GM19468 (cell line): ENCODE data around the gene GBP5.
"Not testable (repeated sequence)": the region's sequence is repeated elsewhere in the genome, so short reads cannot be mapped to it uniquely, and the experiment has no call there.

Experiments used
- ATAC-seq: cut with Tn5 transposase; IDR thresholded peaks from one replicate; pipeline ENCODE4 v1.9.1; 2021; ENCODE audit warnings: mild to moderate bottlenecking, moderate library complexity, moderate number of reproducible peaks; ENCODE audit not compliant: unreplicated experiment; ENCODE audit errors: extremely low read depth

GBP5 gene

DNA sequence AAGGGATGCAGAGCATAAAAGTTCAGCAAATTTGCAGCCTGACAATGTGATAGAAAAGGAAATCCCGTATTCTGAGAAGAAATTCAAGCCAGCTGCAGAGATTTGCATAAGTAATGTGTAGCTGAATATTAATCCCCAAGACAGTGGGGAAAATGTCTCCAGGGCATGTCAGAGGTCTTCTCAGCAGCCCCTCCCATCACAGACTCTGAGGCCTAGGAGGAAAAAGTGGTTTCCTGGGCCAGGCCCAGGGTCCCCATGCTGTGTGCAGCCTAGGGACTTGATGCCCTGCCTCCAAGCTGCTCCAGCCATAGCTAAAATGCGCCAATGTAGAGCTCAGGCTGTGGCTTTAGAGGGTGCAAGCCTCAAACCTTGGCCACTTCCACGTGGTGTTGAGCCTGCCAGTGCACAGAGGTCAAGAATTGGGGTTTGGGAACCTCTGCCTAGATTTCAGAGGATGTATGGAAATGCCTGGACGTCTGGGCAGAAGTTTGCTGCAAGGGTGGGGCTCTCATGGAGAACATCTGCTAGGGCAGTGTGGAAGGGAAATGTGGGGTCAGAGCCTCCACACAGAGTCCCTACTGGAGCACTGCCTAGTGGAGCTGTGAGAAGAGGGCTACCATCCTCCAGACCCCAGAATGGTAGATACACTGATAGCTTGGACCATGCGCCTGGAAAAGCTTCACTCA, 11.6 kb upstream of the GBP5 start:
- not testable (repeated sequence) for ATAC-seq

DNA sequence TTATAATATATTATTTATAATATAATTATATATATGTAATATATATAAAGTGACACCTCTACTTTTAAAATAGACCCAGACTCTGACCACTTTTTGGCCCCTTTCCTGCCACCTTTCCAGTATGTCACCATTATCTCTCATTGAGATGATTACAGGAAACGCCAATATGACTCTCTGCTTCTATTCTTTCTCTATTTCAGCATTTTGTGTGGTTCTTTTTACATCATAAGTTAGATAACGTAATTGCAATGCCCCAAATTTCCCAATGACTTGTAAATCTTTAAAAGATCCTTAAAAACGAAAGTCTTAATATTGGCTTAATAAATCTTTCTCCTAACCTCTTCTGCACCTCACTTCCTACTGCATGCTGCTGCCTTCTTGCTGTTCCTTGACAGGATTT, 8.1 kb upstream of the GBP5 start:
- ATAC-seq, result no peak

DNA sequence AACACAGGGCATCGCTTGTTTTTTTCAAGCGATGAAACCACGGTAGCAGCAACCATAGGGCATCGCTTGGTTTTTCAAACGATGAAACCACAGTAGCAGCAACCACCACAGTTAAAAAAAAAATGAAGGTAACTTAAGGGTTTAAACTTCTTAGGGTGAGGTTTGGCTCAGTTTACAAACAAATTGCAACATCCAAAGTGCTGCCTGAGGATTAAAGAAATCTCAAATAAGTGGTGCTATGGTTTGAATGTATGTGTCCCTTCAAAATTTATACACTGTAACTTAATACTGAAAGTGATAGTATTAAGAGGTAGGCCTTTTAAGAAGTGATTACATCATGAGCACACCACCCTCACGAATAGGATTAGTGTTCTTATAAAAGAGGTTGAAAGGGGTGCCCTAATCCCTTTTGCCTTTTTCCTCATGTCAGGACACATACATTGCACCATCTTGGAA, 6.4 kb upstream of the GBP5 start:
- ATAC-seq, result no peak

DNA sequence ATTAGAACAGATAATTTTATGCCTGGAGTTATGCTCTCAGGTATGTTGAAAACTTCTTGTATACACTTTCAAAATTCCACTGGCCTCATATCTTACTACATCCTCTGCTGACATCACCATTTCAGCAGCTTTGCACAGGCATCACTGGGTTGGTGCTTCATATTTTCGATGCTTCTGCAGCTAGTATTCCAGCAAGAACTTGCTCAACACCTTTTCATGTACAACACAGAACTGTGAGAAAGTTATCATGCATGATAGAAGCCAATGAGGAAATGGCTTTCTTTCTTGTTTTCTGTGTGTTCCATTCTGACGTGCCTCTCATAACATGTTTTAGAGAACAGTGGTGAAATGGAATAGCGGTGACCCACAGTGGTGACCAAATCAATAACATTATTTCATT, 5.1 kb upstream of the GBP5 start:
- no peak for ATAC-seq

DNA sequence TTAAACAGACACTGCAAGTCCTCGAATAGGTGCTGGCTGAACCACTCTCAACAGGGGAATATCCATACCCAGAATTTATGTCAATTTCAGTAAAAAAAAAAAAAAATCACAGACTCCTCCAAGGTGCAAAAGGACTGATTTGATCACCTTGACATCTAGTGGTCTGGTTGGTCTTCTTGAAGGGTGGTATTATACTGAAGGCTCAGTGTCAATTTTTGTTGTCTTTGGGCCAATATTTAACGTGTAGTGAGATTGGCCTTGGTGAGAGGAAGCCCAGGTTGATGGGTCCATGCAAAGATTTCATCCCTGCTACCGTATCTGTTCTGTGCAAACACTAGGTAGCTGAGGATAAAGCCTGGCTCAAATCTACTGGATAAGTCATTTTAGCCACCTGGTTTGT, 4.0 kb upstream of the GBP5 start:
- ATAC-seq, result no peak

DNA sequence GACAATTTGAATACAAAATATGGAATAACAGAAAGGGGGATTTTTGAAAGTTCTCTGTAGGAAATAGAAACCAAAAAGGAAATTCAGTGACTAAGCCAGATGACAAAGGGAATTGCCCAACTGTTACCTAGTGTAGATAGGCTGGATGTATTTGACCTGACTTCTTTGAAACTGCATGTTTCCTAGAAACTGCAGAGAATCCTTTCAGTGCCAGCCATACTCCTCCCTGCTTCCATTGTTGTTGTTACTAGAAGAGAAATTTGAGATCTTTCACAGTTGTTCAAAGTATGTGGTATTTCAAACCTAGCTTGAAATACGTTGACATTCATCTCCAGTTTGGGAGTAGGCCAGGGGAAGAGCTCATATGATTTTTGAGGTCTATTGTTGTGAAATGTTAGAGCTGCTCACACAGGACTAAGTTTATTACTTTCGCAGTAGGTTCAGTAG, 1.8 kb upstream of the GBP5 start:
- ATAC-seq, result no peak

DNA sequence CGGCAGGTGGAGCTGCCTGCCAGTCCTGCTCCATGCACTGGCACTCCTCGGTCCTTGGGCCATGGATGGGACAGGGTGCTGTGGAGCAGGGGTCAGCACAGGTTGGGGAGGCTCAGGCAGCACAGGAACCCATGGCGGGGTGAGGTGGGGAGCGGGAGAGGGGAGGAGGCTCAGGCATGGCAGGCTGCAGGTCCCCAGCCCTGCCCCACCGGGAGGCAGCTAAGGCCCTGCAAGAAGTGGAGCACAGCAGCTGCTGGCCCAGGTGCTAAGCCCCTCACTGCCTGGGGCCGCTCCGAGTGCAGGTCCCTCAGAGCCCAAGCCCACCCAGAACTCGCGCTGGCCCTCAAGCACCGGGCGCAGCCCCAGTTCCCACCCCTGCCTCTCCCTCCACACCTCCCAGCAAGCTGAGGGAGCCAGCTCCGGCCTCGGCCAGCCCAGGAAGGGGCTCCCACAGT, 691 bp upstream of the GBP5 start:
- ATAC-seq, result no peak

DNA sequence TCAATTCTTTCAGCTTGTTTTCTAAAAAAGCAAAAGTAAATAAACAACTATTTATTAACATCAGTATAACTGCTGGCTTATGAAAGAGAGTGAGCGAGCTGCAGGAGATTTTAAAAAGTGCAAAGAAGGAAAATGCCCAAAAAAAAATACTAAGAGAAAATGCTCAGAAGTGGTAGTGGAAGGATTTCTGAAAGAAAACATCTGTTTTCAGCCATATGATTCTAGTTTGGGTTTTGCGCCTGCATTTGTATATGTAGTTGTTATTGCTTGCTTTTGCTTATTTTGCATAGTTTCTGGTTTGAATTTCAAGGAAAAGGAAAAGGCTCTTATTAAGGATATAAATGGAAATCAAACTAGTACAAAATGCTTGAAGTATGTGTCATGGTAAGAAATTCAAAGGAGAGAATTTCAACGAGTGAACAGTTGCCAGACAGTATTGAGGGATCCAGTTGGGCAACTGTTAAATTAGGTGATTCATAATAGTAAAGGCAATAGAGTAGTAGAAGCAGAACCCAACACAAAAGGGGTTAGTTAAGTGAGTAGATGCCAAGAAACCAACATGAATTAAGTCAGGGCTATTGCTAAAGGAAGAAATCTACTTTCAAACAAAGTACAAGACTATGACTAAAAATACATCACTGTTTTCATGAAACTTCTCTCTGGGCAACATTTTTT, 1.2 kb downstream of the GBP5 start:
- no peak for ATAC-seq

DNA sequence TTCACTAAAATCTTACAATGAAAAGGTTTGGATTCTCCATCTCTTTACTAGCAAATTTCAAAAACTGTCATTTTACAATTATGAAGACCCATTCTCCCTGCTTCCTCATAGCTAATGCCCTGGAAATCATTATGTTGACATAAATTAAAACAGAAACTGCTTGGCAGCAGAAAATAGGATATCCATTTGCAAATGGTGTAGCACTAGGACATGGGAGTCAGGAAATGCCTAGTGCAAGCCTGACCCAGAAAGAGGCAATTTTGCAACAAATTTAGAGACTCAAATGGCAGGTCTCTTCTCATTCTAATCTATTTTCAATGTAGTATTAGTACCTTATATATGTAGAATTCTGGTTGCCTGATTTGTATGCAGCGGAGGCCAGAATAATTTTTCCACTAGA, 2.2 kb downstream of the GBP5 start:
- ATAC-seq, result no peak

DNA sequence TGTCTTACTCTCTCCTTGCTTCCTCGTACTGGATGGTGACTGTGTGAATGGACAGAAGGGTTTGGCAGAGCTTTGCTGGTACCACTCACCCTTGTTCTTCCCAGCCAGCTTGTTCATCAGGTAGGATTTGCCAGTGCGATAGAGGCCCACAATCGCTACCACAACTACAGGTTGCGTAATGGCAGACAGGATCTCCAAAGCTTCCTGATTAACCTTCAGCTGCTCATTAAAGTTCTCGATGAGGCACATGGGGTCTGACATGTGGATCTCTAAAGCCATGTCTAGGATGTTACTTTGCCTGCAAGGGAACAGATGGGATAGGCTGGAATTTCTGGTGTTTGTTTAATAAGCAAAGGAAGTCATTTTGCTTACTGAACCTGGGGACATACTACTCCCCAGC, 3.4 kb downstream of the GBP5 start:
- ATAC-seq, result no peak

DNA sequence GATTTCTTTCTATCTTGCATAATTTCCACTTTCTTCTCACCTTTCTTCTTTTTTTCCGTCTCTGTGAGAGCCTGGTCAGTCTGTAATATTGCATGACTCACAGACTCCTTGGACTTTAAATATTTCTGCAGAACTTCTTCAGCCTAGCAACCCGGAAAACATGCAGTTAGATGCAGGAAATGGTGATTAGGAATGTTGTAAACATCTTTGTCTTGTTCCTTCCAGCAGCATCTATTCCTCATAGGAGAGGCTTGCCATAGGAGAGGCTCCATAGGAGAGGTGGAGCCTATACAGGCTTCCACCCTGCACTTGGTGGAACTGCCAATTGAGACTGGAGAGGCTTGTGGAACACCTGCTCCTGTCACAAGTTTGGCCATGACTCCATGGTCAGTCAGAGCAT, 10.0 kb downstream of the GBP5 start:
- ATAC-seq, result no peak

DNA sequence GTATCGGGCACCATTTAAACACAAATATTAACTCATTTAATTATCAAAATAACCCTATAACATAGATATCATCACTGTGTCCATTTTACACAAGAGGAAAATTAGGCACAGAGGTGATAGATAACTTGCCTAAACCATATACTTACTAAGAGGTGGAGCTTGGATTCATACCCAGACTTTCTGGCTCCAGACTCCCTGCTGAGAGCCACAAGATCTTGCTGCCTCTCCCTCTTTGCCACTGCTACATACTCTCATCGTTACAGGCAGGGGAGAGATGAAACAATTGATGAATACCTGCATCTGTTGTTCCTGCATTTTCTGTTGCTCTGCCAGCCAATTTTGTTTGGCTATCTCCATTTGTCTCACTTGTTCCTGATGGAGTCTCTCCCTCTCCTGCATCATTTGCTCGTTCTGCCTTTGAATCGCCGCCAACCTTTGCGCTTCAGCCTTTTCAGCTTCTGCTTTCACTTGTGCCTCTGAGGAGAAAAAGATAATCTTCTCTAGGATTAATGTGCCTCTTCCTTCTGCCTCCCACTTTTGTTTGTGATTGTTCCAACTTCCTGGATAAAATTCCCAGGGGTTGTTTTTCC, 10.6 kb downstream of the GBP5 start:
- ATAC-seq, result no peak

DNA sequence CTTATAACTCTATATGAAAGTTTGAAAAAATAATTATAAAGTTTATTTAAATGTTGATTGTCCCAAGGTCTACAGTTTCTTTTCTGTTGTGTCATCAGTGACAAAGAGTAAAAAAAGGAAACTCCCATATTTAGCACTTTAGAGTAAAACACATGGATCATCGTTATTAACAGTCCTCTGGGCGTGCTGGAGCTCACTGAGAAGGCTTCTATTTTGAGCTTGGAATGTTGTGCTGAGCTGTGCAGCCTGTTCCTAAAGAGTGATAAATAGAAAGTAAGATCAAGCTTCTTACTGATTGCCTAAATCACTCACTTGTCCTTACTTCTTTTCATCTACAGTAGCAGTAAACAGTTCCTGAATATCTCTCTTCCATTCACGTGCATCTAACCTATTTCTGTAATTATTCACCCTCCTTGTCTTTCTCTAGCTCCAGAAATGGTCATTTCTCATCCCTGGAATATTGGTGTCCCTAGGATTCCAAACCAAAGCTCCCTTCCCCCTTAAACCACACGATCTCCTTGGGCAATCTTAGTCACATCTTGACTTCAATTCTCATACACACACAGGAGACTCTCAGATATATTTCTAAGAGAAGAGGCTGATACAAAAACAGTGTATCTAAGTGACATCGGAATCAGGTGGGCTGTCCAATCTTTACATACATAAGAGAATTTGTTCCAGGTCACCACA, 11.9 kb downstream of the GBP5 start:
- ATAC-seq, result no peak

DNA sequence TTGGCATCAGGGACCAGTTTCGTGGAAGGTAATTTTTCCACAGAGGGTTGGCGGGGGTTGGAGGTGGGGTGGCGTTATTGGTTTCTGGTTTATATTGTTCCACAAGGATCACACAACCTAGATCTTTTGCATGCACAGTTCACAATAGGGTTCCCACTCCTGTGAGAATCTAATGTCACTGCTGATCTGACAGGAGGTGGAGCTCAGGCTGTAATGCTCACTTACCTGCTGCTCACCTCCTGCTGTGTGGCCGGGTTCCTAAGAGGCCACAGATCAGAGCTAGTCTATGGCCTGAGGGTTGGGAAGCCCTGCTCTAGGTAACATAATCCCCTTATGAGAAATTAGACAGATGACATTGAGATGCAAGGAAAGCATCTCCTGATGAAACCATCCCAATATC, 12.6 kb downstream of the GBP5 start:
- no peak for ATAC-seq

DNA sequence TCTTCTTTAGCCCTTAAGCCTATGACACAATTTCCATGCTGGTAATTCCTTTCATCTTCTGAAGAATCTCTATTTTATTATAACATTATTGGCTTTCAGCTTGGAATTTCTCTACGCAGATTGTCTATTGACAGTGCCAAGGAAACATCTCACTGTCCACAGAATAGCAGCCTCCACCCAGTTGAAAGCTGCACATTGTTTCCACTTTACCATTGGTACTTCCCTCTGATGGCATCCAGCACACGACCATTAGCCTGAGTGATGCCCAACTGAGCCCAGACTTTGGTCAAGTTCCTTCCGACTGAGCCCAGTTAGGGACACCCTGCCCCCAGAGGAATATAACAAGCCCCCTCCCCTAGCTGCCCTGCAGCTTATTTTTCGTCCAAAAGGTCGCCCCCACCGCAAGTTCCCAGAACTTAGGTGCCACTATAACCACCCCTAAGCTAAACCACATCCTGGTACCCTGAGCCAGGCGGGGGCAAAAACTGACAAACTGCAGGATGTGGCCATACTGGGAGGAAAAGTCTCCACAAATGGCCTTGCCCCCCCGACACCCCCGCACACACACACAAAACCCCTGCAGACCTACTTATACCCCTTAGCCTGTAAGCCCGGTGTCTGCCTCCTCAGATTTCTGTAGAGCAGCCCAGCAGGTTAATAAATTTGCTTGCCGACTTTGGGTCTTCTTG, 13.2 kb downstream of the GBP5 start:
- ATAC-seq, result no peak

DNA sequence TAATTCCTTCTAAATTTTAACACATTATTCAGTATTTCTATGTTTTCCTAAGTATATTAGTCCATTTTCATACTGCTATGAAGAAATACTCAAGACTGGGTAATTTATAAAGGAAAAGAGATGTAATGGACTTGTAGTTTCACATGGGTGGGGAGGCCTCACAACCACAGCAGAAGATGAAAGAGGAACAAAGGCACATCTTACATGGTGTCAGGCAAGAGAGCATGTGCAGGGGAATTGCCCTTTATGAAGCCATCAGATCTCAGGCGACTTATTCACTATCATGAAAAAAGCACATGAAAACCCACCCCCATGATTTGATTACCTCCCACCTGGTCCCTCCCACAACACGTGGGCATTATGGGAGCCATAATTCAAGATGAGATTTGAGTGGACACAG, 15.6 kb downstream of the GBP5 start:
- no peak for ATAC-seq

DNA sequence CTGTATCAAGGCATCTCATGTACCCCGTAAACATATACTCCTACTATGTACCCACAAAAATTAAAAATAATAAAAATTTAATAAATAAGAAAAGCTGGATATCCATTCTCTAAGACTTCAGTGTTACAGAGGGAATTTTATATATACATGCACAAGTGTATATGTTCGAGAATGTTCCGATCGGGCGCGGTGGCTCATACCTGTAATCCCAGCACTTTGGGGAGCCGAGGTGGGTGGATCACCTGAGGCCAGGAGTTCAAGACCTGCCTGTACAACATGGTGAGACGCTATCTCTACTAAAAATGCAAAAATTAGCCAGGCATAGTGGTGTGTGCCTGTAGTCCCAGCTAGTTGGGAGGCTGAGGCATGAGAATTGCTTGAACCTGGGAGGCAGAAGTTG, 17.1 kb downstream of the GBP5 start:
- ATAC-seq, result not testable (repeated sequence)

DNA sequence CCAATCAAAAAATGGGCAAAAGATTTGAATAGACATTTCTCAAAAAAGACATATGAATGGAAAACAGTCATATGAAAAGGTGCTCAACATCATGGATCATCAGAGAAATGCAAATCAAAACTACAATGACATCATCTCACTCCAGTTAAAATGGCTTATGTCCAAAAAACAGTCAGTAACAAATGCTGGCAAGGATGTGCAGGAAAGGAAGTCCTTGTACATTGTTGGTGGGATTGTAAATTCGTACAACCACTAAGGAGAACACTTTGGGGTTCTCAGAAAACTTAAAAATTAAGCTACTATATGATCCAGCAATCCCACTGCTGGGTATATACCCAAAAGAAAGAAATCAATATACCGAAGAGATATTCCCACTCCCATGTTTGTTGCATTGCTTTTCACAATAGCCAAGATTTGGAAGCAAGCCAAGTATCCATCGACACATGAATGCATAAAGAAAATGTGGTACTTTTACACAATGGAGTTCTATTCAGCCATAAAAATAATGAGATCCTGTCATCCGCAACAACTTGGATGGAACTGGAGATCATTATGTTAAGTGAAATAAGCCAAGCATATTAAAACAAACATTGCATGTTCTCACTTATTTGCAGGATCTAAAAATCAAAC, 17.9 kb downstream of the GBP5 start:
- no peak for ATAC-seq

DNA sequence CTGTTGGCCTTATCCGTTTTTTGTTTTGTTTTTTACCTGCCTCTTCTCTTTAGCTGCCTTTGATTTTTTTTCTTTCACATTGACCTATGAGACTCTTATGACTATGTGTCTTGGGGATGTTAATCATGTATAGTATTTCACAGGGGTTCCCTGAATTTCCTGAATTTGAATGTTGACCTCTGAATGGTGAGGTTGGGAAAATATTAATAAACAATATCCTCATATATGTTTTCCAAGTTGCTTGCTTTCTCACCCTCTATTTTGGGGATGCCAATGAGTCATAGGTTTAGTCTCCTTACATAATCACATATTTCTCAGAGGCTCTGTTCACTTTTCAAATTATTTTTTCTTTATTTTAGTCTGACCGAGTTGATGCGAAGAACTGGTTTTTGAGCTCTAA, 29.6 kb downstream of the GBP5 start:
- no peak for ATAC-seq
